ENCODE measurements around the gene CAPZB.

DNA sequence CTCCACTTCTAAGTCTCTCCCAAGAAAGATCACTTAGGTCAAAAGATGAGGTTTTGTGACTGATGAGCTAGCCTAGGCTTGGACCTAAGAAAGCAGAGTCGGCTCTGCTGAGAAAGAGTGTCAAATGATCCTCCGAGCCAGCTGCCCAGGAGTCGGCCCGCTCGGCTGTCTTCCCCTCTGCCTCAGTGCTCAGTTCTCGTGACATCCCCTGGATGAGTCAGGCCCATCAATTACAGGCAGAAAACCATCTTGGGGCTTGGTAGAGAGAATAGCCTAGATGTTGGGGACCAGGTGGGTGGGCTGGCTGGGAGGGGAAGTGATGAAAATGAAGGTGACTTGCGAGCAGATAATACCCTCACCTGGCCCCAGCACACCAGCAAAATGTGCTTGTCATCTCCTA is 112.7 kb downstream of the CAPZB start:
- no peak for TF ChIP-seq EZH2 (IDR thresholded peaks at IDR 0.05)
- TF ChIP-seq POLR2AphosphoS5 (IDR thresholded peaks at IDR 0.05; ENCODE audit: borderline replicate concordance, low read depth, low read length), result no peak

Measured in SK-N-MC (cell line).